Liver (tissue), 9 donors: ENCODE results near the gene CAMK2B. TPM values are rescaled to one million over a fixed set of nuclear protein-coding genes. Genes with fewer than 3 reads are reported as not detected.

Experiments used
- DNase-seq: peaks from one replicate; pipeline ENCODE4 v3.0.0-alpha.2; 2017; ENCODE audit warnings: low spot score
- H3K27ac ChIP-seq, 2 donors: one replicate each; pipeline ENCODE4 v1.7.0; 2013; ENCODE audit warnings: inconsistent platforms in 2 of 2, low read length in 2 of 2, control low read depth in 1 of 2, low read depth in 1 of 2, mild to moderate bottlenecking in 1 of 2
- H3K27me3 ChIP-seq, 4 donors: one replicate each; pipeline versions ENCODE4 v1.6.1 to v1.7.0; 2013; ENCODE audit warnings: low read length in 3 of 4, inconsistent platforms in 1 of 4, mild to moderate bottlenecking in 1 of 4, moderate library complexity in 1 of 4; ENCODE audit not compliant: control insufficient read depth in 4 of 4, insufficient read depth in 4 of 4
- H3K36me3 ChIP-seq, 4 donors: one replicate each; pipeline versions ENCODE4 v1.6.1 to v1.7.0; 2013; ENCODE audit warnings: low read length in 3 of 4, mild to moderate bottlenecking in 3 of 4, low read depth in 1 of 4, moderate library complexity in 1 of 4; ENCODE audit not compliant: control insufficient read depth in 4 of 4, insufficient read depth in 3 of 4
- H3K4me1 ChIP-seq, 4 donors: one replicate each; pipeline versions ENCODE4 v1.6.1 to v1.7.0; 2013; ENCODE audit warnings: low read length in 3 of 4, mild to moderate bottlenecking in 3 of 4, moderate library complexity in 1 of 4; ENCODE audit not compliant: control insufficient read depth in 4 of 4, insufficient read depth in 4 of 4
- H3K4me3 ChIP-seq, 3 donors: one replicate each; pipeline versions ENCODE4 v1.6.1 to v1.7.0; 2013; ENCODE audit warnings: low read length in 3 of 3, control low read depth in 1 of 3, low read depth in 1 of 3, mild to moderate bottlenecking in 1 of 3
- H3K9ac ChIP-seq, 2 donors: one replicate each; pipeline ENCODE4 v1.7.0; 2013; ENCODE audit warnings: low read length in 2 of 2, mild to moderate bottlenecking in 2 of 2, moderate library complexity in 2 of 2, control low read depth in 1 of 2, low read depth in 1 of 2
- H3K9me3 ChIP-seq, 4 donors: one replicate each; pipeline versions ENCODE4 v1.6.1 to v1.7.0; 2013; ENCODE audit warnings: low read length in 3 of 4; ENCODE audit not compliant: control insufficient read depth in 4 of 4
- FOXA1 ChIP-seq: IDR thresholded peaks from 2 replicates; pipeline ENCODE4 v1.6.1; 2016; ENCODE audit warnings: antibody characterized with exemption
- FOXA2 ChIP-seq: IDR thresholded peaks from 2 replicates; pipeline ENCODE4 v1.6.1; 2016; ENCODE audit warnings: antibody characterized with exemption
- GABPA ChIP-seq, 2 donors: IDR thresholded peaks in 1 of 2; conservative IDR thresholded peaks in 1 of 2; 2 replicates each; pipeline ENCODE4 v1.6.1; 2016; ENCODE audit warnings: antibody characterized with exemption in 2 of 2, mild to moderate bottlenecking in 1 of 2, moderate library complexity in 1 of 2
- HNF4A ChIP-seq, 2 donors: conservative IDR thresholded peaks; 2 replicates each; pipeline ENCODE4 v1.6.1; 2016; ENCODE audit warnings: antibody characterized with exemption in 2 of 2, mild to moderate bottlenecking in 2 of 2
- NR2F2 ChIP-seq: IDR thresholded peaks from 2 replicates; pipeline ENCODE4 v1.6.1; 2016; ENCODE audit warnings: antibody characterized with exemption
- RAD21 ChIP-seq, 2 donors: IDR thresholded peaks; 2 replicates each; pipeline ENCODE4 v1.6.1; 2016; ENCODE audit warnings: antibody characterized with exemption in 2 of 2, mild to moderate bottlenecking in 2 of 2
- TAF1 ChIP-seq: conservative IDR thresholded peaks from 2 replicates; pipeline ENCODE4 v1.6.1; 2016; ENCODE audit warnings: antibody characterized with exemption, mild to moderate bottlenecking
- YY1 ChIP-seq: IDR thresholded peaks from 2 replicates; pipeline ENCODE4 v1.6.1; 2016; ENCODE audit warnings: antibody characterized with exemption, mild to moderate bottlenecking
- WGBS: extraction: QIAGEN DNeasy Blood & Tissue Kit; methylation state at CpG from one replicate; pipeline ENCODE4 v1.1.7; 2013; 5-methylcytosine and 5-hydroxymethylcytosine counted together
- polyA plus RNA-seq, 2 donors: library from polyadenylated mRNA; stranded (reverse) in 1 of 2; unstranded in 1 of 2; fragments of 200-250 nt in 1 of 2; fragments of >200 nt in 1 of 2; fragmentation: Nextera tagmentation in 1 of 2; extraction: Ambion mirVana in 1 of 2; gene quantifications; one replicate each; pipeline versions ENCODE4 v1.2.1 to v1.2.3, GENCODE V29; 2013 to 2015
- total RNA-seq, 2 donors: library from RNA; depleted of rRNA; stranded (reverse); fragments of >200 nt; gene quantifications; one replicate each; pipeline ENCODE4 v1.2.3, GENCODE V29; 2014
- TF ChIP-seq, protein P1 (sequence below): IDR thresholded peaks from 2 replicates; pipeline ENCODE4 v1.6.1; 2016; ENCODE audit warnings: antibody characterized with exemption
- TF ChIP-seq, protein P2 (sequence below): IDR thresholded peaks from 2 replicates; pipeline ENCODE4 v1.6.1; 2016; ENCODE audit warnings: antibody characterized with exemption
- TF ChIP-seq, protein P3 (sequence below): fragments of 150-350 bp; IDR thresholded peaks from 2 replicates; pipeline ENCODE4 v1.5.1; 2017; ENCODE audit warnings: improper control_type of control experiment, low read depth, low read length; ENCODE audit not compliant: missing input control
- TF ChIP-seq, protein P4 (sequence below): IDR thresholded peaks from 2 replicates; pipeline ENCODE4 v1.6.1; 2016; ENCODE audit warnings: antibody characterized with exemption, mild to moderate bottlenecking
- TF ChIP-seq, protein P5 (sequence below): IDR thresholded peaks from 2 replicates; pipeline ENCODE4 v1.6.1; 2016; ENCODE audit warnings: antibody characterized with exemption
- donor health status: healthy.
- donor health status: healthy.
- donor health status: healthy.
- donor health status: healthy.
- donor health status: healthy.

Gene CAMK2B
- total and polyA plus RNA-seq, 4 donors = 2.1 to 3.3 (median 2.2) TPM; not detected in 1

DNA sequence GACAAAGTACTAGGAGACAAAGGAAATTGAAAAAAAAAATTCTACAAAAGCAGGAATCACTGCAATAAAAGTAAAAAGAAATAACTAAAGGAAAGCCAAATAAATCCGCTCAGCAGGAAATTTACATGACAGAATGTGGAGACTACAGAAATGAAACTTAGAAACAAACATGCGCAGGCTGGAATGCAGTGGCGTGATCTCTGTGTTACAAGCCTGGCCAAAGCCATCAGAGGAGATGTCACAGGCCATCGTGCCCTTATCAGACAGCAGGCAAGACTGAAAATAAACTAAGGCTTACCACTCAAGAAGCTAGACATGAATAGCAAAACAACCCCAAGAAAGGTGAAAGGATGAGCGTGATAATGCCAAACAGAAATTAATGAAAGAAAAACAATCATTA lies 6.3 kb upstream of the CAMK2B start:
- Histone ChIP-seq H3K9ac (no peak overlapping the region), H3K27ac (no peak overlapping the region), H3K27me3 (no peaks in the 10 kb centered on the region), H3K4me3 (no peak overlapping the region), H3K4me1 (no peaks in the 10 kb centered on the region), H3K36me3 (no peaks in the 10 kb centered on the region), H3K9me3 (no peaks in the 10 kb centered on the region)
- 74% methylated on average over 5 of the region's 5 CpGs for WGBS
- TF ChIP-seq NR2F2 = no peak
- TF ChIP-seq FOXA1 = no peak
- TF ChIP-seq, protein P1, sequence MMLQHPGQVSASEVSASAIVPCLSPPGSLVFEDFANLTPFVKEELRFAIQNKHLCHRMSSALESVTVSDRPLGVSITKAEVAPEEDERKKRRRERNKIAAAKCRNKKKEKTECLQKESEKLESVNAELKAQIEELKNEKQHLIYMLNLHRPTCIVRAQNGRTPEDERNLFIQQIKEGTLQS = no peak
- TF ChIP-seq GABPA (IDR thresholded peaks at IDR 0.05 in 1 of 2, conservative IDR thresholded peaks at IDR 0.05 in 1 of 2) = no peak
- TF ChIP-seq RAD21 (IDR thresholded peaks at IDR 0.05) = no peak
- TF ChIP-seq TAF1 = no peak
- DNase-seq = no peak

DNA sequence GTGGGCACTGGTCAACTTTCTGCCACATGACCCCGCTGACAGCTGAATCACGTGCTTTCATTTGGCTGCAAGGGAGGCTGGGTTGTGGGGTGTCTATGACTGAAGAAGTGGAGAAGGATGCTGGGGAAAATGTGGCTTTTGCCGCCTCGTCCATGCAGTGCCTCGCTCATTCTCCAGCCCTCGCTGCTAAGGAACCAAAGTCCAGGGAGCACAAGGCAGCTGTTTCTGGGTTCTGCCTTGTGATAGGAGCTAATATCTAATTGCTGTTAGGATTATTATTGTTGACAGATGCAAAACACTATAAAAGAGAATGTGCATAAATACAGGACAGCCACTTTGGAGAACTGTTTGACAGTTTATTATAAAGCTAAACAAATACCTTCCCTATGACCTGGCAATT lies 4.9 kb upstream of the CAMK2B start:
- no peaks in the 10 kb centered on the region for H3K36me3 ChIP-seq
- DNase-seq = no peak
- no peak overlapping the region for H3K9ac ChIP-seq
- 82% methylated on average over 6 of the region's 6 CpGs for WGBS
- TF ChIP-seq, protein P2, sequence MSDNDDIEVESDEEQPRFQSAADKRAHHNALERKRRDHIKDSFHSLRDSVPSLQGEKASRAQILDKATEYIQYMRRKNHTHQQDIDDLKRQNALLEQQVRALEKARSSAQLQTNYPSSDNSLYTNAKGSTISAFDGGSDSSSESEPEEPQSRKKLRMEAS = no peak
- TF ChIP-seq RAD21 (IDR thresholded peaks at IDR 0.05) (no peak), YY1 (no peak), HNF4A (conservative IDR thresholded peaks at IDR 0.05) (no peak), NR2F2 (no peak), FOXA2 (no peak)
- TF ChIP-seq, protein P3, sequence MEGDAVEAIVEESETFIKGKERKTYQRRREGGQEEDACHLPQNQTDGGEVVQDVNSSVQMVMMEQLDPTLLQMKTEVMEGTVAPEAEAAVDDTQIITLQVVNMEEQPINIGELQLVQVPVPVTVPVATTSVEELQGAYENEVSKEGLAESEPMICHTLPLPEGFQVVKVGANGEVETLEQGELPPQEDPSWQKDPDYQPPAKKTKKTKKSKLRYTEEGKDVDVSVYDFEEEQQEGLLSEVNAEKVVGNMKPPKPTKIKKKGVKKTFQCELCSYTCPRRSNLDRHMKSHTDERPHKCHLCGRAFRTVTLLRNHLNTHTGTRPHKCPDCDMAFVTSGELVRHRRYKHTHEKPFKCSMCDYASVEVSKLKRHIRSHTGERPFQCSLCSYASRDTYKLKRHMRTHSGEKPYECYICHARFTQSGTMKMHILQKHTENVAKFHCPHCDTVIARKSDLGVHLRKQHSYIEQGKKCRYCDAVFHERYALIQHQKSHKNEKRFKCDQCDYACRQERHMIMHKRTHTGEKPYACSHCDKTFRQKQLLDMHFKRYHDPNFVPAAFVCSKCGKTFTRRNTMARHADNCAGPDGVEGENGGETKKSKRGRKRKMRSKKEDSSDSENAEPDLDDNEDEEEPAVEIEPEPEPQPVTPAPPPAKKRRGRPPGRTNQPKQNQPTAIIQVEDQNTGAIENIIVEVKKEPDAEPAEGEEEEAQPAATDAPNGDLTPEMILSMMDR = no peak
- TF ChIP-seq, protein P4, sequence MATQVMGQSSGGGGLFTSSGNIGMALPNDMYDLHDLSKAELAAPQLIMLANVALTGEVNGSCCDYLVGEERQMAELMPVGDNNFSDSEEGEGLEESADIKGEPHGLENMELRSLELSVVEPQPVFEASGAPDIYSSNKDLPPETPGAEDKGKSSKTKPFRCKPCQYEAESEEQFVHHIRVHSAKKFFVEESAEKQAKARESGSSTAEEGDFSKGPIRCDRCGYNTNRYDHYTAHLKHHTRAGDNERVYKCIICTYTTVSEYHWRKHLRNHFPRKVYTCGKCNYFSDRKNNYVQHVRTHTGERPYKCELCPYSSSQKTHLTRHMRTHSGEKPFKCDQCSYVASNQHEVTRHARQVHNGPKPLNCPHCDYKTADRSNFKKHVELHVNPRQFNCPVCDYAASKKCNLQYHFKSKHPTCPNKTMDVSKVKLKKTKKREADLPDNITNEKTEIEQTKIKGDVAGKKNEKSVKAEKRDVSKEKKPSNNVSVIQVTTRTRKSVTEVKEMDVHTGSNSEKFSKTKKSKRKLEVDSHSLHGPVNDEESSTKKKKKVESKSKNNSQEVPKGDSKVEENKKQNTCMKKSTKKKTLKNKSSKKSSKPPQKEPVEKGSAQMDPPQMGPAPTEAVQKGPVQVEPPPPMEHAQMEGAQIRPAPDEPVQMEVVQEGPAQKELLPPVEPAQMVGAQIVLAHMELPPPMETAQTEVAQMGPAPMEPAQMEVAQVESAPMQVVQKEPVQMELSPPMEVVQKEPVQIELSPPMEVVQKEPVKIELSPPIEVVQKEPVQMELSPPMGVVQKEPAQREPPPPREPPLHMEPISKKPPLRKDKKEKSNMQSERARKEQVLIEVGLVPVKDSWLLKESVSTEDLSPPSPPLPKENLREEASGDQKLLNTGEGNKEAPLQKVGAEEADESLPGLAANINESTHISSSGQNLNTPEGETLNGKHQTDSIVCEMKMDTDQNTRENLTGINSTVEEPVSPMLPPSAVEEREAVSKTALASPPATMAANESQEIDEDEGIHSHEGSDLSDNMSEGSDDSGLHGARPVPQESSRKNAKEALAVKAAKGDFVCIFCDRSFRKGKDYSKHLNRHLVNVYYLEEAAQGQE = no peak
- TF ChIP-seq, protein P1 = no peak
- TF ChIP-seq, protein P5, sequence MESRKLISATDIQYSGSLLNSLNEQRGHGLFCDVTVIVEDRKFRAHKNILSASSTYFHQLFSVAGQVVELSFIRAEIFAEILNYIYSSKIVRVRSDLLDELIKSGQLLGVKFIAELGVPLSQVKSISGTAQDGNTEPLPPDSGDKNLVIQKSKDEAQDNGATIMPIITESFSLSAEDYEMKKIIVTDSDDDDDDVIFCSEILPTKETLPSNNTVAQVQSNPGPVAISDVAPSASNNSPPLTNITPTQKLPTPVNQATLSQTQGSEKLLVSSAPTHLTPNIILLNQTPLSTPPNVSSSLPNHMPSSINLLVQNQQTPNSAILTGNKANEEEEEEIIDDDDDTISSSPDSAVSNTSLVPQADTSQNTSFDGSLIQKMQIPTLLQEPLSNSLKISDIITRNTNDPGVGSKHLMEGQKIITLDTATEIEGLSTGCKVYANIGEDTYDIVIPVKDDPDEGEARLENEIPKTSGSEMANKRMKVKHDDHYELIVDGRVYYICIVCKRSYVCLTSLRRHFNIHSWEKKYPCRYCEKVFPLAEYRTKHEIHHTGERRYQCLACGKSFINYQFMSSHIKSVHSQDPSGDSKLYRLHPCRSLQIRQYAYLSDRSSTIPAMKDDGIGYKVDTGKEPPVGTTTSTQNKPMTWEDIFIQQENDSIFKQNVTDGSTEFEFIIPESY = no peak
- no peak overlapping the region for H3K27ac ChIP-seq
- peaks cover 0 to 3% (median 3%) of the 10 kb centered on the region in 4 donors for H3K4me1 ChIP-seq
- no peaks in the 10 kb centered on the region for H3K27me3 ChIP-seq
- H3K9me3 ChIP-seq = no peaks in the 10 kb centered on the region
- no peak overlapping the region for H3K4me3 ChIP-seq
